ENCODE measurements around the gene IDH3A. TPM values are rescaled to one million over a fixed set of nuclear protein-coding genes. Genes with fewer than 3 reads are reported as not detected.

The IDH3A gene
- total RNA-seq, 2 experiments from 2014 or later = 106 to 110 TPM

- H3K27ac Mint-ChIP-seq = no peak overlapping the region
These were observed 51.2 kb downstream of the IDH3A start for GRCh38 chr15:78200276-78200930.

GRCh38 chr15:78201281-78202190, 52.4 kb downstream of the IDH3A start:
- ChIA-PET CTCF (interaction anchor here (0.9 to 1.1 kb wide), 3 partner anchors 41 to 242 kb away, joined by 3 to 4 read pairs (median 3); no protein-coding TSS in a partner anchor), POLR2A (no interaction called here)
- H3K4me1 Mint-ChIP-seq (ENCODE audit: low read depth) = no peaks in the 10 kb centered on the region
- no peak for TF ChIP-seq CTCF (IDR thresholded peaks at IDR 0.05)
- no peaks in the 10 kb centered on the region for H3K9me3 Mint-ChIP-seq
- intact Hi-C loops (cut with micrococcal nuclease) = no loop called here
- H3K27me3 Mint-ChIP-seq = no peaks in the 10 kb centered on the region
- no peaks in the 10 kb centered on the region for H3K36me3 Mint-ChIP-seq (ENCODE audit: low read depth)
- ATAC-seq (no peak), DNase-seq (no peak)
- no peak overlapping the region for H3K27ac Mint-ChIP-seq
- H3K4me3 Mint-ChIP-seq = no peak overlapping the region

More at GRCh38 chr15:78200276-78200930, 51.2 kb downstream of the IDH3A start:
- Mint-ChIP-seq H3K4me1 (ENCODE audit: low read depth) (no peaks in the 10 kb centered on the region), H3K4me3 (no peak overlapping the region), H3K36me3 (ENCODE audit: low read depth) (no peaks in the 10 kb centered on the region), H3K27me3 (no peaks in the 10 kb centered on the region), H3K9me3 (no peaks in the 10 kb centered on the region)
- ATAC-seq = no peak
- POLR2A ChIA-PET = no interaction called here
- DNase-seq = no peak
- TF ChIP-seq CTCF (IDR thresholded peaks at IDR 0.05) = no peak
- intact Hi-C loops (cut with micrococcal nuclease) = no loop called here
- CTCF ChIA-PET = interaction anchor here (0.8 to 1.3 kb wide), 4 partner anchors 40 to 241 kb away, joined by 3 to 4 read pairs (median 4); no protein-coding TSS in a partner anchor

GRCh38 chr15:78203346-78204225, 54.4 kb downstream of the IDH3A start:
- no peaks in the 10 kb centered on the region for H3K4me1 Mint-ChIP-seq (ENCODE audit: low read depth)
- no peaks in the 10 kb centered on the region for H3K9me3 Mint-ChIP-seq
- no peak for ATAC-seq
- DNase-seq = no peak
- ChIA-PET CTCF (interaction anchor here (1.6 to 2.4 kb wide), 4 partner anchors 8 to 95 kb away, joined by 7 to 17 read pairs (median 8); partner anchors contain the start of gene CIB2), POLR2A (no interaction called here)
- H3K4me3 Mint-ChIP-seq = no peak overlapping the region
- no peak overlapping the region for H3K27ac Mint-ChIP-seq
- intact Hi-C loops (cut with micrococcal nuclease) = no loop called here
- TF ChIP-seq CTCF (IDR thresholded peaks at IDR 0.05) = no peak
- H3K27me3 Mint-ChIP-seq = no peaks in the 10 kb centered on the region
- no peaks in the 10 kb centered on the region for H3K36me3 Mint-ChIP-seq (ENCODE audit: low read depth)

- ATAC-seq = no peak
- no peak overlapping the region for H3K4me3 Mint-ChIP-seq
- ChIA-PET POLR2A (no interaction called here), CTCF (interaction anchor here (0.8 to 2.4 kb wide), 5 partner anchors 9 to 246 kb away, joined by 3 to 17 read pairs (median 8); partner anchors contain the start of gene CIB2)
- DNase-seq = no peak
- H3K9me3 Mint-ChIP-seq = no peaks in the 10 kb centered on the region
- H3K36me3 Mint-ChIP-seq (ENCODE audit: low read depth) = no peaks in the 10 kb centered on the region
- H3K27ac Mint-ChIP-seq = no peak overlapping the region
- intact Hi-C loops (cut with micrococcal nuclease) = no loop called here
- no peaks in the 10 kb centered on the region for H3K4me1 Mint-ChIP-seq (ENCODE audit: low read depth)
- no peak for TF ChIP-seq CTCF (IDR thresholded peaks at IDR 0.05)
- no peaks in the 10 kb centered on the region for H3K27me3 Mint-ChIP-seq
These were observed 55.5 kb downstream of the IDH3A start for GRCh38 chr15:78204351-78205309.

Data from activated CD8-positive, alpha-beta T cell treated with anti-CD3 and anti-CD28 coated beads for 36 hours (primary cell).